Activated naive CD8-positive, alpha-beta T cell (primary cell): ENCODE results near the gene MROH7.

Source experiments
- H3K27ac Mint-ChIP-seq: one replicate; pipeline ENCODE4 v1.8.0; 2021; ENCODE audit warnings: mixed read lengths
- H3K27me3 Mint-ChIP-seq: one replicate; pipeline ENCODE4 v1.8.0; 2021; ENCODE audit warnings: mixed read lengths
- H3K36me3 Mint-ChIP-seq: one replicate; pipeline ENCODE4 v1.8.0; 2021; ENCODE audit warnings: mixed read lengths
- H3K4me1 Mint-ChIP-seq: one replicate; pipeline ENCODE4 v1.8.0; 2021; ENCODE audit warnings: low read depth, mixed read lengths
- H3K4me3 Mint-ChIP-seq: one replicate; pipeline ENCODE4 v1.8.0; 2021; ENCODE audit warnings: mild to moderate bottlenecking, mixed read lengths
- H3K9me3 Mint-ChIP-seq: one replicate; pipeline ENCODE4 v1.8.0; 2021; ENCODE audit warnings: low read depth, mixed read lengths

The MROH7 gene

DNA sequence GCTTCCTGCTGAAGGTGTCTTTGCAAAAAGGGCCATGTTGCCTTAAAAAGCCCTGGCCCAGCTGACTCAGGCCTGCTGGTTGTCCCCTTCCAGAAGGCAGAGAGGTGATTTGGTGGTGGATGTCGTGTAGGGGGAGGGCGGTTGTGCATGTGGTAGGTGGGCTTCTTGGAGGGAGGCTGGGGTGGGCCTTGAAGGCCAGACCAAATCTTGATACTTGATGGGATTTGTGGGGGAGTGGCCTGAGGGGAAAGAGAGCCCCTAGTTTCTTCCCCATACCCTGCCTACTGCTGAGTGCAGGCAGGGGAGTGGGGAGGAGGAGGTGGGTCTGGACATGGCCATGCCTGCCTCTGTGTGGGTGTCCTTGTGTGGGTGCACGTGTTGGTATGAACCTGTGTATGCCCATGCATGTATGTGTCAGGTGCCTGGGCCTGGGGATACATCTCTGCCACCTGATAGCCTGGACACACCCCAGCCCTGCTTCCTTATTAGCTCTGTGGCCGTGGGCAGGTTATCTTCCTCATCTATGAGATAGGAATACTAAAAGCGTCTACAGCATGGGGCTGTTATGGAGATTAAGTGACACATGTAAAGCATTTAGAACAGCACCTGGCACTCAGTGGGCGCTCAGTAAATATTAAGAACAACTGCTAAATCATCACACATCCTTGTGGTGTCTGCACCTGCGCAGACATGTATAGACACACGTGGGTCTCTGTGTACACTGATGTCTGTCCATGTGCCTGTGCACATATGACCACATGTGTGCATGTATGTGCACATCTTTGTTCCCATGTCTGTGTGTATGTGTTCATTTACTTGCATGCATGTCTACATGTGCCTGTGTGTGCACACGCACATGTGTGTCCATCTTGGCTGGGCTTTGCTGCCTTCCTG is 35.2 kb upstream of the MROH7 start:
- Mint-ChIP-seq H3K27ac (no peak overlapping the region), H3K4me1 (peaks cover 12% of the 10 kb centered on the region), H3K27me3 (no peaks in the 10 kb centered on the region), H3K4me3 (no peak overlapping the region), H3K36me3 (no peaks in the 10 kb centered on the region), H3K9me3 (no peaks in the 10 kb centered on the region)

- no peaks in the 10 kb centered on the region for H3K36me3 Mint-ChIP-seq
- H3K27ac Mint-ChIP-seq: no peak overlapping the region
- peaks cover 12% of the 10 kb centered on the region for H3K4me1 Mint-ChIP-seq
- H3K9me3 Mint-ChIP-seq: no peaks in the 10 kb centered on the region
- H3K4me3 Mint-ChIP-seq: no peak overlapping the region
- H3K27me3 Mint-ChIP-seq: no peaks in the 10 kb centered on the region
Measured at GRCh38 chr1:54606990-54607325, 34.6 kb upstream of the MROH7 start.

- H3K4me1 Mint-ChIP-seq: peaks cover 12% of the 10 kb centered on the region
- no peaks in the 10 kb centered on the region for H3K36me3 Mint-ChIP-seq
- no peak overlapping the region for H3K4me3 Mint-ChIP-seq
- no peak overlapping the region for H3K27ac Mint-ChIP-seq
- no peaks in the 10 kb centered on the region for H3K27me3 Mint-ChIP-seq
- no peaks in the 10 kb centered on the region for H3K9me3 Mint-ChIP-seq
Measured at GRCh38 chr1:54607821-54608565, 33.6 kb upstream of the MROH7 start.

DNA sequence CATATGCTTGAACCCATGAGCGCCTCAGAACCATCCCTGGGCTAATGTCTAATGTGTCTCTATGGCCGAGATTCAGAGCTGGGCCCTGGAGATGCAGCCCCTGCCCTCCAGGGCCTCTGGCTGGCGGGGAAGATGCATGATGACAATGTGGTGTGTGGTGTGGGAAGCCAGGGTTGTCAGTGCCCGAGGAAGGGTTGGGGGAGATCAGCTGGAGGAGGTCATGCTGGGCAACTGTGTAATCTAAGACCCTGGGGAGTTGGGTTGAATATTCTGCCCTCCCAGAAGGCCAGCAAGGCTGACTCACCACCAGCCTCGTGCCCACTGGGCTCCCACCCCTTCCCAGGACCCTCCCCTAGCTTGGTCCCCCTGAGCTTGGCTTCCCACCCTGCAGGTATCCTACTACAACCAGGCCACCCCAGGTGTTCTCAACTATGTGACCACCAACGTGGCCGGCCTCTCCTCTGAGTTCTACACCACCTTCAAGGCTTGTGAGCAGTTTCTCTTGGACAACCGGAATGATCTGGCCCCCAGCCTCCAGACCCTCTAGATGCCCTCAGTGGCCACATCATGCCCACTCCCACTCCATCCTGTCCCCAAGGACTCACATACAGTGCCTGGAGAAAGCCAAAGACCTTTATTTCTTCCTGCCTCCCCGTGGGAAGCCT is 32.9 kb upstream of the MROH7 start:
- H3K27ac Mint-ChIP-seq: no peak overlapping the region
- H3K9me3 Mint-ChIP-seq: no peaks in the 10 kb centered on the region
- H3K4me3 Mint-ChIP-seq: no peak overlapping the region
- no peaks in the 10 kb centered on the region for H3K27me3 Mint-ChIP-seq
- peaks cover 12% of the 10 kb centered on the region for H3K4me1 Mint-ChIP-seq
- H3K36me3 Mint-ChIP-seq: no peaks in the 10 kb centered on the region

- H3K27ac Mint-ChIP-seq: no peak overlapping the region
- H3K36me3 Mint-ChIP-seq: no peaks in the 10 kb centered on the region
- H3K9me3 Mint-ChIP-seq: no peaks in the 10 kb centered on the region
- H3K27me3 Mint-ChIP-seq: no peaks in the 10 kb centered on the region
- no peak overlapping the region for H3K4me3 Mint-ChIP-seq
- peaks cover 8% of the 10 kb centered on the region for H3K4me1 Mint-ChIP-seq
Measured at GRCh38 chr1:54609301-54609921, 32.2 kb upstream of the MROH7 start.

- H3K27ac Mint-ChIP-seq: no peak overlapping the region
- H3K9me3 Mint-ChIP-seq: no peaks in the 10 kb centered on the region
- peaks cover 2% of the 10 kb centered on the region for H3K4me1 Mint-ChIP-seq
- H3K36me3 Mint-ChIP-seq: no peaks in the 10 kb centered on the region
- H3K4me3 Mint-ChIP-seq: no peak overlapping the region
- H3K27me3 Mint-ChIP-seq: no peaks in the 10 kb centered on the region
Measured at GRCh38 chr1:54610048-54610447, 31.5 kb upstream of the MROH7 start.

DNA sequence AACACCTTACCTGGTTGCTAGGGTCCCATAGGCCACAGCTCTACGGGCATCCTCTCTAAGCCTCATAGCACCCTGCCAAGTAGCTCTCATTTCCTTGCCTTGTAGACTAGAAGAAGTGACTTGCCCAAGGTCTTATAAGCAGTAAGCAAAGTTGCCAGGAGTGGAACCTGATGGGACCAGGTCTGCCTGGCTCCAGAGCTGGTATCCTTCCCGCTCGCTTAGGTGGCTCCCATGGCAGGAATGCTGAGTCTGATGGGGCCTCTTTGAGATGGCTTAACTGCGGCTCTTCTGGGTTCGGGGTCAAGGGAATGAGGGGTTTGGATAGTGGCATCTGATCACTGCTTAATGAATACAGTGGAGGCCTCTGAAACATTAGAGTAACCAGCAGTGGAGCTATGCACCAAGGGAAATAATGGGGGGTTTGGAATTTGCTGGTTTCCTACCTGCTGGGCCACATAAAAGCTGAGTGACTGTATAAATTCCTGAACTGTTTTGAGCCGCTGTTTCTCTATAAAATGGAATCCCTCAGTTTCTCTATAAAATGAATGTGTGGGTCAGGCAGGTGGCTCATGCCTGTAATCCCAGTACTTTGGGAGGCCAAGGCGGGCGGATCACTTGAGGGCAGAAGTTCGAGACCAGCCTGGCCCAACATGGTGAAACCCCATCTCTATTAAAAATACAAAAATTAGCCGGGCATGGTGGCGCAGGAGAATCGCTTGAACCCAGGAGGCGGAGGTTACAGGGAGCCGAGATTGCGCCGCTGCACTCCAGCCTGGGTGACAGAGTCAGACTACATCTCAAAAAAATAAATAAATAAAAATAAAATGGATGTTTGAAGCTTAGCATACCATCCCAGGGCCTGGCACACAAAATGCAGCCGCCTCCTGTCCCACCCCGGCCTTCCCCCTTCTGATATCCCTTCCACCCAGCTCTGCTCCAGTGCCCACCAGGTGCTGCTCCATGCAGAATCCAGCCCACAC is 30.7 kb upstream of the MROH7 start:
- H3K9me3 Mint-ChIP-seq: no peaks in the 10 kb centered on the region
- H3K27me3 Mint-ChIP-seq: no peaks in the 10 kb centered on the region
- H3K27ac Mint-ChIP-seq: no peak overlapping the region
- no peak overlapping the region for H3K4me3 Mint-ChIP-seq
- no peaks in the 10 kb centered on the region for H3K4me1 Mint-ChIP-seq
- H3K36me3 Mint-ChIP-seq: no peaks in the 10 kb centered on the region

- Mint-ChIP-seq H3K27me3 (no peaks in the 10 kb centered on the region), H3K4me3 (no peak overlapping the region), H3K4me1 (no peaks in the 10 kb centered on the region), H3K27ac (no peak overlapping the region), H3K9me3 (no peaks in the 10 kb centered on the region), H3K36me3 (no peaks in the 10 kb centered on the region)
Measured at GRCh38 chr1:54611621-54612020, 30.0 kb upstream of the MROH7 start.

DNA sequence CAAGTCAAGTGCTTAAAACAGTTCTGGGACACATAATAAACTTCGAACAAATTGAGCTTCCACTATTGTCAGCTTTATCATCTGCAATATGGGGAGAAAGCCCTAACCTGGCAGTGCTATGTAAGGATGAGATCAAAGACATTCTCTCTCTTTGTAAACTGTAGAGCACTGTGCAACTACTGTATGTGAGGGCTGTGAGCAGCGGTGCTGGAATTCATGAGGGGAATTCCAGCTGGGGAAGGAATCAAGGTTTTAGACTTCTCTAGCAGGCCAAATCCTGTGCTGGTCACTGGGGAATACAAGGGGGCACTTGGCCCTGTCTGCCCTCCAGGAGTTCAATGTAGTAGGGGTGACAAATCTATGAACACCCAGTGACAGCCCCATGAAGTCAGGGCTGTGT is 27.6 kb upstream of the MROH7 start:
- no peaks in the 10 kb centered on the region for H3K4me1 Mint-ChIP-seq
- no peaks in the 10 kb centered on the region for H3K27me3 Mint-ChIP-seq
- no peaks in the 10 kb centered on the region for H3K9me3 Mint-ChIP-seq
- H3K4me3 Mint-ChIP-seq: no peak overlapping the region
- H3K27ac Mint-ChIP-seq: no peak overlapping the region
- H3K36me3 Mint-ChIP-seq: no peaks in the 10 kb centered on the region

DNA sequence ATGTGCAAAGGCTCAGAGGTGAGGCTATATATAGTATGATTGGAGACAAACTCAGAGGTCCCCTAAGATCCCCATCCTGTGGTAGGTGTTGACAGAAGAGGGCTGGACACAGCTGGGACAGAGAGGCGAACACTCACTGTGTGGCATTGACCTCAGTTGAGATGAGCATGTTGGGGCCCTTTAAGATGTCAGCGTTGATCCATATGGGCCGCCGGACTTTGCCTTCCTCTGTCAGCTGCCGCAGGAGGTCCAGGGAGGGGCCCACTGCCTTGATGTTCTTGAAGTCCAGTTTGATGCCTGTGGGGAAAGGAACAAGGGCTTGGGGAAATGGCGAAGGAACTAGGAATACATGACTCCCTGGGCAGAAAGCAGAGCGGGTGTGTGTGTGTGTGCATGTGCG is 27.0 kb upstream of the MROH7 start:
- Mint-ChIP-seq H3K36me3 (no peaks in the 10 kb centered on the region), H3K27ac (no peak overlapping the region), H3K4me3 (no peak overlapping the region), H3K4me1 (no peaks in the 10 kb centered on the region), H3K27me3 (no peaks in the 10 kb centered on the region), H3K9me3 (no peaks in the 10 kb centered on the region)

- no peak overlapping the region for H3K27ac Mint-ChIP-seq
- H3K9me3 Mint-ChIP-seq: no peaks in the 10 kb centered on the region
- no peaks in the 10 kb centered on the region for H3K4me1 Mint-ChIP-seq
- no peaks in the 10 kb centered on the region for H3K36me3 Mint-ChIP-seq
- H3K27me3 Mint-ChIP-seq: peaks cover 2% of the 10 kb centered on the region
- no peak overlapping the region for H3K4me3 Mint-ChIP-seq
Measured at GRCh38 chr1:54615531-54616279, 25.9 kb upstream of the MROH7 start.

DNA sequence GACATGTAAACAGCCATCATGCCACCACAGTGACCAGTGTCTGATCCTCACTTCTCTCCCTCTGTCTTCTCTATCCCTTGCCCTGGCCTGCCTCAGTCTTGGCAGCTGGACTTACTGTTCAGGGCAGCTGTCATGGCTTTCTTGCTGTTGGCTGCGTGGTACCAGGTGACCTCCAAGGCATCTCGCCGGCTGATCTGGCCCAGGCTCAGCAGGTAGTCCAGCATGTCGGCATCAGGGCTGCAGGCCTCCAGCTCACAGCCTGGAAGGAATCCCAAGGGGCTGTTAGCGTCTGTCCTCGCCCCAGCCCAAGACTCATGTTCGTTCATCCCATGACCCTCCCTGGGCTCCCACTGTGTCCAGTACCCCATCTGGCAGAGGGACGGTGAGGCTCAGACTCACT is 21.8 kb upstream of the MROH7 start:
- H3K27ac Mint-ChIP-seq: no peak overlapping the region
- H3K27me3 Mint-ChIP-seq: peaks cover 2% of the 10 kb centered on the region
- H3K36me3 Mint-ChIP-seq: no peaks in the 10 kb centered on the region
- H3K4me3 Mint-ChIP-seq: no peak overlapping the region
- H3K4me1 Mint-ChIP-seq: no peaks in the 10 kb centered on the region
- H3K9me3 Mint-ChIP-seq: no peaks in the 10 kb centered on the region

GRCh38 chr1:54623216-54624007 is 18.2 kb upstream of the MROH7 start, which contains the start of gene FAM151A:
TSS of gene FAM151A (minus strand) at chr1:54623525. CDS start at chr1:54623395, 130 bp downstream.
- Mint-ChIP-seq H3K4me1 (no peaks in the 10 kb centered on the region), H3K27ac (no peak within 1 kb of the TSS), H3K27me3 (peaks cover 2% of the 10 kb centered on the region), H3K9me3 (no peaks in the 10 kb centered on the region), H3K4me3 (no peak within 1 kb of the TSS), H3K36me3 (no peaks in the 10 kb centered on the region)
